Pulmonary artery endothelial cell (primary cell): Measurements from ENCODE around the gene SEZ6L2. TPM values are rescaled to one million over a fixed set of nuclear protein-coding genes. Genes with fewer than 3 reads are reported as not detected.

Source experiments
- DNase-seq: peaks from one replicate; pipeline ENCODE4 v3.0.0-alpha.2; 2011; ENCODE audit warnings: low read depth, low spot score
- total RNA-seq: library from RNA; depleted of rRNA; stranded (reverse); fragments of >200 nt; gene quantifications from 2 replicates; pipeline ENCODE4 v1.2.3, GENCODE V29; 2014

The SEZ6L2 gene
- total RNA-seq, 1 donor from 2014 or later, result 0.73 TPM

GRCh38 chr16:29826342-29826695 lies 73.0 kb downstream of the SEZ6L2 start:
- no peak for DNase-seq

- DNase-seq, result no peak
Observed at GRCh38 chr16:29825145-29826044, 74.0 kb downstream of the SEZ6L2 start.

- DNase-seq, result peak; percentile 55
Observed at GRCh38 chr16:29824589-29825144, 74.7 kb downstream of the SEZ6L2 start.

DNA sequence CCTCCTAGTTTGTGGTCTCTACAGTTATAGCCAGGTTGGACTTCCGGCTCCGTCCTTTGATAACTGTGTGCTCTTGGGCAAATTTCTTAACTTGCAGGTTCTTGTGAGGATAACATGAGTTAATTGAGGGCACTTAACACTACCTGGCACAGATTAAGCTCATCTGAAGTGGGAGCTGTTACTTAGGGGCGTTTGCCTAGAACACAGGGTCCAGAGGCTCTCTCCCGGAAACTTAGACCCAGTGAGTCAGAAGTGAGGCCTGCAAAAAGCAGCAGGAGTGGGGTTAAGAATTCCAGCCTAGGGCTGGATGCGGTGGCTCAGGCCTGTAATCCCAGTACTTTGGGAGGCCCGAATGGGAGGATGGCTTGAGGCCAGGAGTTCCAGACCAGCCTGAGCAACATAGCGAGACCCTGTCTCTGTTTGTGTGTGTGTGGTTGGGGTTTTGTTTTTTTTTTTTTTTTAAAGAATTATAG lies 77.7 kb downstream of the SEZ6L2 start:
- DNase-seq, result no peak

Other genes with a start within 250 kb of the SEZ6L2 start
- gene SPN, start 236.3 kb downstream of the SEZ6L2 start, total RNA-seq, result not detected in 2 replicates
- gene QPRT, start 220.4 kb downstream of the SEZ6L2 start, total RNA-seq, result 0.04 and 0.13 TPM in 2 replicates
- gene C16orf54, start 153.6 kb downstream of the SEZ6L2 start, total RNA-seq, result not detected in 2 replicates
- gene ZG16, start 121.3 kb downstream of the SEZ6L2 start, total RNA-seq, result not detected in 2 replicates
- 59.4 and 85.2 TPM in 2 replicates for gene KIF22, start 108.8 kb downstream of the SEZ6L2 start, total RNA-seq
- 267 and 297 TPM in 2 replicates for gene MAZ, start 93.0 kb downstream of the SEZ6L2 start, total RNA-seq
- gene PRRT2, start 87.4 kb downstream of the SEZ6L2 start, total RNA-seq, result 0.66 and 0.71 TPM in 2 replicates
- 17.4 and 26.1 TPM in 2 replicates for gene PAGR1, start 83.4 kb downstream of the SEZ6L2 start, total RNA-seq
- 433 and 451 TPM in 2 replicates for gene MVP, start 79.1 kb downstream of the SEZ6L2 start, total RNA-seq
- gene CDIPT, start 36.3 kb downstream of the SEZ6L2 start, total RNA-seq, result 60.3 and 88.5 TPM in 2 replicates
- 0.63 and 1.3 TPM in 2 replicates for gene ASPHD1, start 938 bp upstream of the SEZ6L2 start, total RNA-seq
- gene KCTD13, start 26.7 kb upstream of the SEZ6L2 start, total RNA-seq, result 4.4 and 4.8 TPM in 2 replicates
- 75.9 and 80.9 TPM in 2 replicates for gene TMEM219, start 62.5 kb upstream of the SEZ6L2 start, total RNA-seq
- gene TAOK2, start 74.3 kb upstream of the SEZ6L2 start, total RNA-seq, result 97.0 and 109 TPM in 2 replicates
- gene HIRIP3, start 96.1 kb upstream of the SEZ6L2 start, total RNA-seq, result 7.5 and 11.2 TPM in 2 replicates
- gene INO80E, start 96.7 kb upstream of the SEZ6L2 start, total RNA-seq, result 19.1 and 24.5 TPM in 2 replicates
- gene DOC2A, start 111.5 kb upstream of the SEZ6L2 start, total RNA-seq, result 0.26 and 0.49 TPM in 2 replicates
- not detected in 2 replicates for gene C16orf92, start 123.6 kb upstream of the SEZ6L2 start, total RNA-seq
- gene TLCD3B, start 131.7 kb upstream of the SEZ6L2 start, total RNA-seq, result 0.11 and 0.13 TPM in 2 replicates
- 501 and 602 TPM in 2 replicates for gene ALDOA, start 166.2 kb upstream of the SEZ6L2 start, total RNA-seq
- gene PPP4C, start 176.4 kb upstream of the SEZ6L2 start, total RNA-seq, result 271 and 311 TPM in 2 replicates
- 0.07 and 0.18 TPM in 2 replicates for gene TBX6, start 192.4 kb upstream of the SEZ6L2 start, total RNA-seq
- 6.1 and 12.2 TPM in 2 replicates for gene YPEL3, start 196.7 kb upstream of the SEZ6L2 start, total RNA-seq
- 0.53 and 0.81 TPM in 2 replicates for gene GDPD3, start 214.0 kb upstream of the SEZ6L2 start, total RNA-seq
- gene MAPK3, start 223.7 kb upstream of the SEZ6L2 start, total RNA-seq, result 36.6 and 43.7 TPM in 2 replicates